HepG2 (cell line): ENCODE results near the gene DENND4A. TPM values are rescaled to one million over a fixed set of nuclear protein-coding genes. Genes with fewer than 3 reads are reported as not detected.
A peak's percentile ranks its signal among the peaks of the same experiment; 100 is the strongest.

Source experiments
- ATAC-seq: fragments of 200-7000 bp; cut with Tn5 transposase; 3 replicates; pipeline ENCODE4 v1.9.1; 2020; ENCODE audit warnings: mild to moderate bottlenecking, moderate library complexity
- BruUV-seq: library from RNA; stranded (reverse); fragments of 400-500 nt; replicated peaks from 2 replicates; lab custom pipeline; 2021; lab: Mats Ljungman, UMichigan
- CTCF ChIA-PET: fragments of 300-600 bp; formaldehyde crosslinking; extraction: SDS; loops from one replicate; lab custom pipeline; 2021; ENCODE audit warnings: low total read pairs, inconsistent platforms, low intra/inter-chr PET ratio; lab: Yijun Ruan, JAX
- POLR2A ChIA-PET: fragments of 350-600 bp; sonication (Branson Sonifier 250); formaldehyde crosslinking; loops from one replicate; lab custom pipeline; 2020; ENCODE audit warnings: antibody characterized with exemption, inconsistent platforms; lab: Yijun Ruan, JAX
- DNase-seq: peaks from one replicate; pipeline ENCODE4 v3.0.0-alpha.2; 2015; ENCODE audit warnings: low spot score
- FAIRE-seq: peaks from 3 replicates; lab custom pipeline; 2011; peaks lifted over from hg19 to GRCh38; lab: Jason Lieb, UNC
- H2AFZ ChIP-seq: one replicate; pipeline ENCODE4 v1.6.1; 2011; ENCODE audit warnings: low read length, inconsistent platforms
- H3K27ac ChIP-seq: fragments of 300-600 bp; 3 replicates; pipeline ENCODE4 v1.8.0; 2011; ENCODE audit warnings: mixed run types, mild to moderate bottlenecking, mixed read lengths, low read length, inconsistent platforms; ENCODE audit not compliant: insufficient read depth; ENCODE audit errors: extremely low read length
- H3K27me3 ChIP-seq, 2 experiments: fragments of 200-600 bp in 1 of 2; 2 replicates in 1 of 2; 3 replicates in 1 of 2; pipeline versions ENCODE4 v1.6.0 to v1.8.0; 2011; ENCODE audit warnings: low read length in 2 of 2, mild to moderate bottlenecking in 2 of 2, moderate library complexity in 2 of 2, inconsistent platforms in 1 of 2; ENCODE audit not compliant: insufficient read depth in 2 of 2, control insufficient read depth in 1 of 2
- H3K36me3 ChIP-seq, 2 experiments: fragments of 200-600 bp in 1 of 2; replicated peaks in 1 of 2; 2 replicates in 1 of 2; 3 replicates in 1 of 2; pipeline versions ENCODE4 v1.5.1 to v1.8.0; 2011; ENCODE audit warnings: low read length in 2 of 2, inconsistent platforms in 1 of 2; ENCODE audit not compliant: insufficient read depth in 2 of 2, control insufficient read depth in 1 of 2
- H3K4me1 ChIP-seq: 2 replicates; pipeline ENCODE4 v1.5.1; 2012; ENCODE audit warnings: low read length, inconsistent platforms; ENCODE audit not compliant: insufficient read depth
- H3K4me2 ChIP-seq: 2 replicates; pipeline ENCODE4 v1.6.0; 2011; ENCODE audit warnings: low read depth, low read length, inconsistent platforms
- H3K4me3 ChIP-seq, 3 experiments: fragments of 200-600 bp in 1 of 3; sonication (generic), shearing (Covaris generic) in 1 of 3; replicated peaks in 1 of 3; 2 replicates each; pipeline ENCODE4 v1.5.1; 2011 to 2016; ENCODE audit warnings: low read length in 3 of 3, inconsistent platforms in 2 of 3, low read depth in 2 of 3, mild to moderate bottlenecking in 2 of 3, control low read depth in 1 of 3, mixed read lengths in 1 of 3; ENCODE audit not compliant: insufficient read depth in 1 of 3
- H3K79me2 ChIP-seq: one replicate; pipeline ENCODE4 v1.6.1; 2011; ENCODE audit warnings: low read length, inconsistent platforms; ENCODE audit not compliant: insufficient read depth
- H3K9ac ChIP-seq: 2 replicates; pipeline ENCODE4 v1.6.0; 2011; ENCODE audit warnings: mild to moderate bottlenecking, low read depth, low read length, inconsistent platforms; ENCODE audit not compliant: insufficient read depth
- H3K9me3 ChIP-seq: 2 replicates; pipeline ENCODE4 v1.5.1; 2012; ENCODE audit warnings: mild to moderate bottlenecking, low read length
- H4K20me1 ChIP-seq: 2 replicates; pipeline ENCODE4 v1.6.0; 2011; ENCODE audit warnings: inconsistent platforms, mild to moderate bottlenecking, low read length, moderate library complexity; ENCODE audit not compliant: insufficient read depth
- ATF1 ChIP-seq: IDR thresholded peaks from 2 replicates; pipeline ENCODE4 v1.6.1; 2016; ENCODE audit warnings: mild to moderate bottlenecking, control low read depth
- CEBPB ChIP-seq: IDR thresholded peaks from 2 replicates; pipeline ENCODE4 v1.6.1; 2011; ENCODE audit warnings: low read depth, low read length, improper control_type of control experiment, borderline replicate concordance
- HOXA7 ChIP-seq: sonication (generic); formaldehyde crosslinking; IDR thresholded peaks from 2 replicates; pipeline ENCODE4 v1.8.1; 2022; ENCODE audit warnings: mild to moderate bottlenecking, missing genetic modification reagents, moderate library complexity
- KAT2B ChIP-seq: fragments of 150-350 bp; IDR thresholded peaks from 2 replicates; pipeline ENCODE4 v1.6.1; 2014; ENCODE audit warnings: low read depth, low read length, borderline replicate concordance
- NCOA2 ChIP-seq: sonication (generic); formaldehyde crosslinking; IDR thresholded peaks from 2 replicates; pipeline ENCODE4 v1.8.0; 2022; ENCODE audit warnings: inconsistent platforms
- PRDM10 ChIP-seq: sonication (generic); formaldehyde crosslinking; IDR thresholded peaks from 2 replicates; pipeline ENCODE4 v1.4.0; 2020; ENCODE audit warnings: low read depth, missing genetic modification reagents
- TCF7L2 ChIP-seq: IDR thresholded peaks from 2 replicates; pipeline ENCODE4 v1.6.1; 2011; ENCODE audit warnings: mild to moderate bottlenecking, low read depth, low read length, moderate library complexity
- WGBS: methylation state at CpG from one replicate; pipeline ENCODE4 v1.1.6; 2017; ENCODE audit warnings: low lambda C conversion rate; 5-methylcytosine and 5-hydroxymethylcytosine counted together
- in situ Hi-C: cut with HindIII; loops from 2 replicates; pipeline ENCODE4 v1.10.0; 2017; ENCODE audit warnings: low pct_unique_long_range_greater_than_20kb; ENCODE audit not compliant: extremely low pct_ligation_motif_present
- intact Hi-C: fragments of 100-400 bp; cut with micrococcal nuclease; formaldehyde crosslinking; loops from one replicate; pipeline ENCODE4 v1.10.0; 2022; ENCODE audit not compliant: unreplicated experiment
- polyA plus RNA-seq, 8 experiments: library from polyadenylated mRNA; depleted of rRNA in 3 of 8; stranded (reverse) in 7 of 8; unstranded in 1 of 8; fragments of >200 nt; fragmentation: Illumina TruSeq in 4 of 8; extraction: Trizol in 4 of 8; gene quantifications; 2 replicates each; pipeline versions ENCODE4 v1.2.1 to v1.2.3, GENCODE V29; 2011 to 2016; ENCODE audit warnings: low read depth in 4 of 8, missing spikeins in 1 of 8, mixed read lengths in 1 of 8; ENCODE audit not compliant: insufficient read depth in 1 of 8
- total RNA-seq, 5 experiments: library from RNA; depleted of rRNA; stranded (reverse); fragments of >200 nt; fragmentation: Illumina TruSeq; extraction: Trizol; gene quantifications; 2 replicates each; pipeline ENCODE4 v1.2.3, GENCODE V29; 2016; ENCODE audit warnings: low read depth in 1 of 5
- TF ChIP-seq, protein P1 (sequence below): sonication (generic); formaldehyde crosslinking; IDR thresholded peaks from 2 replicates; pipeline ENCODE4 v1.4.0; 2020; ENCODE audit warnings: missing genetic modification reagents

Gene DENND4A
- total and polyA plus RNA-seq, 2 of the 13 experiments (the other 11 are each of a cell fraction or from before 2014, with no cell fraction given), result 13.2 to 18.6 TPM

DNA sequence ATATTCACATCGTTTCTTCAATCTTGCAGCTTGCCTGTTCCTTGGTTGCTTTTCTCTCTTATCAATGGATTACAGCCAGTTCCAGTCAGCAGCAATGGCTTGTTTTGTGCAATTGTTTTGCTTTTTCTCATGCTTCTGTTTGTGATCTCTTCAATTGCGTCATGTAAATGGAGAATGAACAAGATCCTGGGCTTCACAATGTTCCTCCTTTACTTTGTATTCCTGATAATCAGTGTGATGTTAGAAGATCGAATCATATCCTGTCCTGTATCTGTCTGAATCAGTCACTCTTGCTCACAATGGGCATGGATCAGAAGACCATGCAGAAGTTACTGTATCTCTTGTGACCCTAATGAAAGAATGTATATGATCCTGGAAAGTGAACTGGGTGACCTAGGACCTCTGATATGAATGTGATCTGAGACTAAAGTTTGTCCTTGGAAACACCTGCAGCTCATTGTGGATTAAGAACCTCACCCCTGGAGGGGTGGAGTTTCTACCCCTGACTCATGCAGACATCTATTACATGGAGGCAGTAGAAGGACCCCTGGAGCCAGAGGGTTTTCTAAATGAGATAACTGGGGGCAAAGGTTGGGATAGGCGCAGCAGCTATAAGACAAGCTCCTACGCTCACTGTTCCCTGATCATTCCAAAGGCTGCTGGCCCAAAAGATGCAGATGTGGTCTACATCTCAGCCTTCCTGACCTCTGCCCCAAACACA is 138.1 kb downstream of the DENND4A start:
- BruUV-seq, result no TSS peak
- FAIRE-seq (no peak), ATAC-seq (no peak), DNase-seq (no peak)
- Histone ChIP-seq H3K4me3 (no peak overlapping the region), H3K27me3 (no peaks in the 10 kb centered on the region; a peak in 1 of 5 replicates), H3K4me1 (no peaks in the 10 kb centered on the region), H3K27ac (no peak overlapping the region), H4K20me1 (no peaks in the 10 kb centered on the region), H3K9ac (no peak overlapping the region), H3K4me2 (no peak overlapping the region), H2AFZ (no peak overlapping the region), H3K79me2 (no peaks in the 10 kb centered on the region), H3K36me3 (peaks cover 3 to 16% of the 10 kb centered on the region in 2 experiments; a peak in 3 of 5 replicates), H3K9me3 (no peaks in the 10 kb centered on the region)
- CTCF ChIA-PET, result no interaction called here
- 94% methylated on average over 5 of the region's 5 CpGs for WGBS
- in situ Hi-C loops (no loop called here), intact Hi-C loops (no loop called here)
- POLR2A ChIA-PET, result interaction anchor here (0.7 kb wide), 2 partner anchors 124 to 378 kb away, joined by 3 read pairs; no protein-coding TSS in a partner anchor
- TF ChIP-seq KAT2B (no peak), CEBPB (0 out of 2 replicates have a peak, but pooled peaks have one; percentile 3)

DNA sequence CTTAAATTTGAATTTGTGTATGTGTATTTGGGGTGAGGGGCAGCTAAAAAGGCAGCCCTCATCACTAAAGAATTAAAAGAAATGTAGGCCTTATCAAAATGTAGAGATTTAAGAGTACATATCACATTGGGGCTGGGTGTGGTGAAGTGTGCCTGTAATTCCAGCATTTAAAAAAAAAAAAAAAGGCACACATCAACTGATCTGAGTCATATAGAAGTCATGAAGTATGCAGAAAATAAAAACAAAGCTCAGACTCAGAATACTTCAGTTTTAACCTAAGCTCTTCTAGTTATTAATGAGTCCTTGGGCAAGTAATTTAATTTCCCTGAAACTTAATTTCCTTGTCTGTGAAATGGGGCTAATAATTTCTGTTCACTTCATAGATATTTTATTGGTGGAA is 138.8 kb downstream of the DENND4A start:
- Histone ChIP-seq H3K4me1 (no peaks in the 10 kb centered on the region), H3K4me3 (no peak overlapping the region), H3K79me2 (no peaks in the 10 kb centered on the region), H3K36me3 (peaks cover 3 to 16% of the 10 kb centered on the region in 2 experiments; a peak in 3 of 5 replicates), H2AFZ (no peak overlapping the region), H3K9ac (no peak overlapping the region), H4K20me1 (no peaks in the 10 kb centered on the region), H3K27me3 (no peaks in the 10 kb centered on the region; a peak in 1 of 5 replicates), H3K4me2 (no peak overlapping the region), H3K9me3 (no peaks in the 10 kb centered on the region), H3K27ac (no peak overlapping the region)
- no TSS peak for BruUV-seq
- intact Hi-C loops (no loop called here), in situ Hi-C loops (no loop called here)
- CTCF ChIA-PET, result no interaction called here
- ATAC-seq (no peak), FAIRE-seq (no peak), DNase-seq (no peak)
- POLR2A ChIA-PET, result no interaction called here
- TF ChIP-seq PRDM10 (CRISPR knock-in tag) (no peak), NCOA2 (CRISPR knock-in tag) (no peak), ATF1 (CRISPR knock-in tag) (no peak), TCF7L2 (no peak), HOXA7 (no peak)
- TF ChIP-seq, protein P1, sequence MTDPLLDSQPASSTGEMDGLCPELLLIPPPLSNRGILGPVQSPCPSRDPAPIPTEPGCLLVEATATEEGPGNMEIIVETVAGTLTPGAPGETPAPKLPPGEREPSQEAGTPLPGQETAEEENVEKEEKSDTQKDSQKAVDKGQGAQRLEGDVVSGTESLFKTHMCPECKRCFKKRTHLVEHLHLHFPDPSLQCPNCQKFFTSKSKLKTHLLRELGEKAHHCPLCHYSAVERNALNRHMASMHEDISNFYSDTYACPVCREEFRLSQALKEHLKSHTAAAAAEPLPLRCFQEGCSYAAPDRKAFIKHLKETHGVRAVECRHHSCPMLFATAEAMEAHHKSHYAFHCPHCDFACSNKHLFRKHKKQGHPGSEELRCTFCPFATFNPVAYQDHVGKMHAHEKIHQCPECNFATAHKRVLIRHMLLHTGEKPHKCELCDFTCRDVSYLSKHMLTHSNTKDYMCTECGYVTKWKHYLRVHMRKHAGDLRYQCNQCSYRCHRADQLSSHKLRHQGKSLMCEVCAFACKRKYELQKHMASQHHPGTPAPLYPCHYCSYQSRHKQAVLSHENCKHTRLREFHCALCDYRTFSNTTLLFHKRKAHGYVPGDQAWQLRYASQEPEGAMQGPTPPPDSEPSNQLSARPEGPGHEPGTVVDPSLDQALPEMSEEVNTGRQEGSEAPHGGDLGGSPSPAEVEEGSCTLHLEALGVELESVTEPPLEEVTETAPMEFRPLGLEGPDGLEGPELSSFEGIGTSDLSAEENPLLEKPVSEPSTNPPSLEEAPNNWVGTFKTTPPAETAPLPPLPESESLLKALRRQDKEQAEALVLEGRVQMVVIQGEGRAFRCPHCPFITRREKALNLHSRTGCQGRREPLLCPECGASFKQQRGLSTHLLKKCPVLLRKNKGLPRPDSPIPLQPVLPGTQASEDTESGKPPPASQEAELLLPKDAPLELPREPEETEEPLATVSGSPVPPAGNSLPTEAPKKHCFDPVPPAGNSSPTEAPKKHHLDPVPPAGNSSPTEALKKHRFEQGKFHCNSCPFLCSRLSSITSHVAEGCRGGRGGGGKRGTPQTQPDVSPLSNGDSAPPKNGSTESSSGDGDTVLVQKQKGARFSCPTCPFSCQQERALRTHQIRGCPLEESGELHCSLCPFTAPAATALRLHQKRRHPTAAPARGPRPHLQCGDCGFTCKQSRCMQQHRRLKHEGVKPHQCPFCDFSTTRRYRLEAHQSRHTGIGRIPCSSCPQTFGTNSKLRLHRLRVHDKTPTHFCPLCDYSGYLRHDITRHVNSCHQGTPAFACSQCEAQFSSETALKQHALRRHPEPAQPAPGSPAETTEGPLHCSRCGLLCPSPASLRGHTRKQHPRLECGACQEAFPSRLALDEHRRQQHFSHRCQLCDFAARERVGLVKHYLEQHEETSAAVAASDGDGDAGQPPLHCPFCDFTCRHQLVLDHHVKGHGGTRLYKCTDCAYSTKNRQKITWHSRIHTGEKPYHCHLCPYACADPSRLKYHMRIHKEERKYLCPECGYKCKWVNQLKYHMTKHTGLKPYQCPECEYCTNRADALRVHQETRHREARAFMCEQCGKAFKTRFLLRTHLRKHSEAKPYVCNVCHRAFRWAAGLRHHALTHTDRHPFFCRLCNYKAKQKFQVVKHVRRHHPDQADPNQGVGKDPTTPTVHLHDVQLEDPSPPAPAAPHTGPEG (CRISPR knock-in tag), result no peak
